ENCODE results near the gene DPYSL4. TPM values are rescaled to one million over a fixed set of nuclear protein-coding genes. Genes with fewer than 3 reads are reported as not detected.

Gene DPYSL4
- total RNA-seq, 4 donors from 2014 or later: 0.22 to 0.94 (median 0.34) TPM; not detected in 1

DNA sequence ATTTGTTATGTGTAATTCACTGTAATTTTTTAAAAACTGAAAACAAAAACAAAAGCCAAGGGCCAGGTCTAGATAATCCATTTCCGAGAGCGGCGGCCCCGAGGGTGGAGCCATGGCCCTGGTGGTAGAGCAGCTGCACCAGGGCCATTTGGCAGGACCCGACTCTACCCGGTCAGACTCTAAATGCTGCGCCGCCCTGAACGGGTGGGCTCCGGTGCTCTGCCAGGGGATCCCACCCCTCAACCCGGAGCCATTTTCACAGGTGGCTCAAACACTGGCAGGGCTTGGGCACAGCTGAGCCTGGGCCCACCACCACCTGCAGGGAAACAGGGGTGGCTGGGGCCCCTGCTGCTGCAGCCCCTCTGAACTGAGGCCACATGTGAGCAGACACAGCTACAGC, 56.9 kb downstream of the DPYSL4 start:
- TF ChIP-seq, protein P1, sequence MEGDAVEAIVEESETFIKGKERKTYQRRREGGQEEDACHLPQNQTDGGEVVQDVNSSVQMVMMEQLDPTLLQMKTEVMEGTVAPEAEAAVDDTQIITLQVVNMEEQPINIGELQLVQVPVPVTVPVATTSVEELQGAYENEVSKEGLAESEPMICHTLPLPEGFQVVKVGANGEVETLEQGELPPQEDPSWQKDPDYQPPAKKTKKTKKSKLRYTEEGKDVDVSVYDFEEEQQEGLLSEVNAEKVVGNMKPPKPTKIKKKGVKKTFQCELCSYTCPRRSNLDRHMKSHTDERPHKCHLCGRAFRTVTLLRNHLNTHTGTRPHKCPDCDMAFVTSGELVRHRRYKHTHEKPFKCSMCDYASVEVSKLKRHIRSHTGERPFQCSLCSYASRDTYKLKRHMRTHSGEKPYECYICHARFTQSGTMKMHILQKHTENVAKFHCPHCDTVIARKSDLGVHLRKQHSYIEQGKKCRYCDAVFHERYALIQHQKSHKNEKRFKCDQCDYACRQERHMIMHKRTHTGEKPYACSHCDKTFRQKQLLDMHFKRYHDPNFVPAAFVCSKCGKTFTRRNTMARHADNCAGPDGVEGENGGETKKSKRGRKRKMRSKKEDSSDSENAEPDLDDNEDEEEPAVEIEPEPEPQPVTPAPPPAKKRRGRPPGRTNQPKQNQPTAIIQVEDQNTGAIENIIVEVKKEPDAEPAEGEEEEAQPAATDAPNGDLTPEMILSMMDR (IDR thresholded peaks at IDR 0.05; ENCODE audit: low read depth): no peak

DNA sequence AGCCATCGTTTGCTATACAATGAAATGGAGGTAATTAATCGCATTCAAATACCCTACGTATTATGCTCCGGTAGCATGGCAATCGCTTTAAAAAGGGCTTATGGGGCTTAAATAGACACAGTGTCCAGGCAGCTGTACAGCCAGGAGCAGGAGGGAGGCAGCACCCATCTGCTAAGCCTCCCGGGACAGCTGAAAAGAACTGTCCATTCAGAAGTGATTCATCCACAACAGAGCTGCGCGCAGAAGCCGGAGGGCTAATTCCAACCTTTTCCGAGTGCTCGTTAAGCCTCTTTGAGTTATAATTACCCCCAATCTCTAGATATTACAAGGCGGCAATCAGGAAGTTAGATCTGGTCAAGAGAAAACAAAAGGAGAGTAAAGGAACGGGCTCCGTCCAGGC, 58.3 kb downstream of the DPYSL4 start:
- TF ChIP-seq, protein P1 (IDR thresholded peaks at IDR 0.05; ENCODE audit: low read depth): no peak

GRCh38 chr10:132246296-132246695, 59.5 kb downstream of the DPYSL4 start:
- TF ChIP-seq, protein P1 (IDR thresholded peaks at IDR 0.05; ENCODE audit: low read depth): no peak

GRCh38 chr10:132247943-132248342, 61.2 kb downstream of the DPYSL4 start:
- TF ChIP-seq, protein P1 (IDR thresholded peaks at IDR 0.05; ENCODE audit: low read depth): no peak

- TF ChIP-seq, protein P1 (IDR thresholded peaks at IDR 0.05; ENCODE audit: low read depth): no peak
Measured at GRCh38 chr10:132248455-132249225, 61.9 kb downstream of the DPYSL4 start.

- TF ChIP-seq, protein P1 (IDR thresholded peaks at IDR 0.05; ENCODE audit: low read depth): no peak
Measured at GRCh38 chr10:132249226-132249724, 62.5 kb downstream of the DPYSL4 start.

DNA sequence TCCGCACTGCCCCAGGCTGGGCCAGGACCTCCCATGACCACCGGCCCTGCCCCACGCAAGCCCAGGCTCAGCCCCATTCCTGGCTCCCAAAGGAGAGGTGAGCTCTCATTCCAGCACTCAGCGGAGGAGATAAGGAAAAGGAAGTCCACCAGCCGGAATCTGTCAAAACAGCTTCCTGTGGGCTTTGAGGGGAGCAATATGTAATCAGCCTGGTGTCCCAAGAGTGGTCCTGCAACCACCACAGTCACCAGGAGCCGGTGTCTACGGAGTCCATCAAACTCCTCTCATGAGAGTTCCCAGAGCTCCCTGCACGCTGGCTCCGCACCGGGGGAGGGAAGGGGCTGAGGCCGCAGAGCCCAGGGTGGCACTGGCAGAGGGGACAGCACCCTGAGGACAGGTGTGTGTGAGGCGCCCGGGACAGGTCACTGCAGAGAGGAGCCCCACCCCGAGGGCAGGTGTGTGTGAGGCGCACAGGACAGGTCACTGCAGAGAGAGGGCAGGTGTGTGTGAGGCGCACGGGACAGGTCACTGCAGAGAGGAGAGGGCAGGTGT, 63.2 kb downstream of the DPYSL4 start:
- TF ChIP-seq, protein P1 (IDR thresholded peaks at IDR 0.05; ENCODE audit: low read depth): no peak
